B cell (primary cell): Measurements from ENCODE around the gene PINLYP. TPM values are rescaled to one million over a fixed set of nuclear protein-coding genes. Genes with fewer than 3 reads are reported as not detected.

ENCODE experiments used
- ATAC-seq: fragments of 200-7000 bp; cut with Tn5 transposase; one replicate; pipeline ENCODE4 v1.10.0; 2021; ENCODE audit warnings: low read depth, mild to moderate bottlenecking, moderate number of reproducible peaks, moderate library complexity
- CTCF ChIA-PET: fragments of 350-600 bp; sonication (Branson Sonifier 250); formaldehyde crosslinking; loops from one replicate; lab custom pipeline; 2021; ENCODE audit warnings: antibody characterized with exemption, inconsistent platforms; lab: Charles Lee
- POLR2A ChIA-PET: fragments of 350-600 bp; sonication (Branson Sonifier 250); formaldehyde crosslinking; loops from one replicate; lab custom pipeline; 2021; ENCODE audit warnings: antibody characterized with exemption; lab: Charles Lee
- DNase-seq: peaks from one replicate; pipeline ENCODE4 v3.0.0; 2013
- H2AFZ ChIP-seq: 2 replicates; pipeline ENCODE4 v1.6.1; 2012; ENCODE audit warnings: mild to moderate bottlenecking, low read depth, low read length; ENCODE audit not compliant: insufficient read depth, poor library complexity, severe bottlenecking
- H3K27ac ChIP-seq, 2 donors: 1 replicate in 1 of 2; 2 replicates in 1 of 2; pipeline ENCODE4 v1.5.1; 2012 to 2013; ENCODE audit warnings: low read length in 2 of 2, mild to moderate bottlenecking in 2 of 2, moderate library complexity in 1 of 2
- H3K27me3 ChIP-seq, 4 experiments: fragments of 200-600 bp in 1 of 4; sonication (generic) in 1 of 4; replicated peaks in 1 of 4; 1 replicate in 2 of 4; 2 replicates in 2 of 4; pipeline versions ENCODE4 v1.6.1 to v1.7.0; 2013 to 2016; ENCODE audit warnings: low read length in 3 of 4, mild to moderate bottlenecking in 2 of 4, mixed read lengths in 1 of 4, moderate library complexity in 1 of 4; ENCODE audit not compliant: insufficient read depth in 4 of 4, control insufficient read depth in 3 of 4; ENCODE audit errors: control extremely low read depth in 1 of 4
- H3K36me3 ChIP-seq, 2 experiments: replicated peaks in 1 of 2; 1 replicate in 1 of 2; 2 replicates in 1 of 2; pipeline versions ENCODE4 v1.6.1 to v1.7.1; 2013; ENCODE audit warnings: low read length in 1 of 2; ENCODE audit not compliant: insufficient read depth in 2 of 2, control insufficient read depth in 1 of 2; ENCODE audit errors: control extremely low read depth in 1 of 2, extremely low read depth in 1 of 2
- H3K4me1 ChIP-seq, 2 donors: fragments of 200-600 bp in 1 of 2; sonication (generic) in 1 of 2; 1 replicate in 1 of 2; 2 replicates in 1 of 2; pipeline versions ENCODE4 v1.5.1 to v1.6.1; 2013 to 2017; ENCODE audit warnings: low read length in 2 of 2; ENCODE audit not compliant: control insufficient read depth in 2 of 2, insufficient read depth in 2 of 2
- H3K4me2 ChIP-seq: replicated peaks from 2 replicates; pipeline ENCODE3; 2012; ENCODE audit warnings: mild to moderate bottlenecking, low read depth, low read length; ENCODE audit not compliant: poor library complexity, severe bottlenecking
- H3K4me3 ChIP-seq, 5 experiments: fragments of 200-600 bp in 1 of 5; sonication (generic) in 1 of 5; 1 replicate in 3 of 5; 2 replicates in 2 of 5; pipeline versions ENCODE4 v1.5.1 to v1.7.0; 2011 to 2016; ENCODE audit warnings: low read length in 4 of 5, mild to moderate bottlenecking in 4 of 5, low read depth in 2 of 5, control low read depth in 1 of 5, moderate library complexity in 1 of 5; ENCODE audit not compliant: insufficient read depth in 1 of 5; ENCODE audit errors: control extremely low read depth in 1 of 5, extremely low read depth in 1 of 5
- H3K79me2 ChIP-seq: fragments of 200-600 bp; sonication (generic); one replicate; pipeline ENCODE4 v1.6.0; 2016; ENCODE audit warnings: low read length; ENCODE audit not compliant: control insufficient read depth, insufficient read depth
- H3K9ac ChIP-seq: fragments of 200-600 bp; sonication (generic); 2 replicates; pipeline ENCODE4 v1.6.1; 2017; ENCODE audit warnings: mild to moderate bottlenecking, low read length, moderate library complexity
- H3K9me3 ChIP-seq, 3 donors: one replicate each; pipeline versions ENCODE4 v1.6.1 to v1.7.1; 2013; ENCODE audit warnings: low read length in 2 of 3; ENCODE audit not compliant: control insufficient read depth in 2 of 3, insufficient read depth in 1 of 3; ENCODE audit errors: control extremely low read depth in 1 of 3
- H4K20me1 ChIP-seq: 2 replicates; pipeline ENCODE4 v1.6.0; 2012; ENCODE audit warnings: mild to moderate bottlenecking, low read length; ENCODE audit not compliant: insufficient read depth, control insufficient read depth, poor library complexity, severe bottlenecking
- H3K27ac Mint-ChIP-seq: one replicate; pipeline ENCODE4 v1.8.0; 2021; ENCODE audit warnings: mixed read lengths
- H3K27me3 Mint-ChIP-seq: one replicate; pipeline ENCODE4 v1.8.0; 2021; ENCODE audit warnings: mixed read lengths
- H3K4me1 Mint-ChIP-seq: one replicate; pipeline ENCODE4 v1.8.0; 2021; ENCODE audit warnings: mixed read lengths
- H3K4me3 Mint-ChIP-seq: one replicate; pipeline ENCODE4 v1.8.0; 2021; ENCODE audit warnings: mixed read lengths
- H3K9me3 Mint-ChIP-seq: one replicate; pipeline ENCODE4 v1.8.0; 2022; ENCODE audit warnings: mixed read lengths; ENCODE audit not compliant: insufficient read depth
- EZH2 ChIP-seq: IDR thresholded peaks from 2 replicates; pipeline ENCODE4 v1.6.1; 2012; ENCODE audit warnings: borderline replicate concordance, low read depth, mild to moderate bottlenecking, moderate library complexity, low read length; ENCODE audit not compliant: insufficient read depth, poor library complexity, severe bottlenecking
- WGBS: methylation state at CpG from one replicate; pipeline ENCODE4 v1.1.5; 2013; ENCODE audit warnings: missing lambda C conversion rate; ENCODE audit not compliant: insufficient coverage; 5-methylcytosine and 5-hydroxymethylcytosine counted together
- intact Hi-C: fragments of 100-400 bp; cut with micrococcal nuclease; formaldehyde crosslinking; loops from one replicate; pipeline ENCODE4 v1.10.0; 2022
- polyA plus RNA-seq: library from polyadenylated mRNA; depleted of rRNA; stranded (reverse); fragments of >200 nt; gene quantifications from 2 replicates; pipeline ENCODE4 v1.2.3, GENCODE V29; 2012
- total RNA-seq, 2 donors: library from RNA; stranded (reverse); fragments of 120-200 nt in 1 of 2; gene quantifications; 1 replicate in 1 of 2; 2 replicates in 1 of 2; pipeline versions ENCODE4 v1.2.3 to v1.2.4, GENCODE V29; 2013 to 2022
- TF ChIP-seq, protein P1 (sequence below): fragments of 200-600 bp; IDR thresholded peaks from one replicate; pipeline ENCODE4 v1.8.0; 2022; ENCODE audit warnings: antibody characterized with exemption, mild to moderate bottlenecking

PINLYP gene
- total and polyA plus RNA-seq, 2 donors (not counting 1 experiment from before 2014, with no cell fraction given) = 2.0 to 2.9 TPM

- intact Hi-C loops = no loop called here
- Histone ChIP-seq H3K27ac (no peak overlapping the region), H2AFZ (no peak overlapping the region), H3K9me3 (no peaks in the 10 kb centered on the region), H3K4me3 (no peak overlapping the region), H4K20me1 (peaks cover 28% of the 10 kb centered on the region), H3K4me2 (no peak overlapping the region), H3K4me1 (peaks cover 0 to 9% of the 10 kb centered on the region in 2 donors), H3K79me2 (peaks cover 39% of the 10 kb centered on the region), H3K36me3 (peaks cover 7 to 71% of the 10 kb centered on the region in 2 experiments), H3K27me3 (no peaks in the 10 kb centered on the region), H3K9ac (no peak overlapping the region)
- POLR2A ChIA-PET = no interaction called here
- CTCF ChIA-PET = interaction anchor here (0.9 to 8.9 kb wide), 5 partner anchors 20 to 106 kb away, joined by 4 to 126 read pairs (median 5); partner anchors contain the start of genes IRGQ, PINLYP, XRCC1 and ZNF575
- 95% methylated on average over 4 of the region's 4 CpGs for WGBS
- ATAC-seq = no peak
- Mint-ChIP-seq H3K9me3 (no peaks in the 10 kb centered on the region), H3K4me3 (no peak overlapping the region), H3K27ac (no peak overlapping the region), H3K27me3 (no peaks in the 10 kb centered on the region), H3K4me1 (peaks cover 7% of the 10 kb centered on the region)
- TF ChIP-seq, protein P1, sequence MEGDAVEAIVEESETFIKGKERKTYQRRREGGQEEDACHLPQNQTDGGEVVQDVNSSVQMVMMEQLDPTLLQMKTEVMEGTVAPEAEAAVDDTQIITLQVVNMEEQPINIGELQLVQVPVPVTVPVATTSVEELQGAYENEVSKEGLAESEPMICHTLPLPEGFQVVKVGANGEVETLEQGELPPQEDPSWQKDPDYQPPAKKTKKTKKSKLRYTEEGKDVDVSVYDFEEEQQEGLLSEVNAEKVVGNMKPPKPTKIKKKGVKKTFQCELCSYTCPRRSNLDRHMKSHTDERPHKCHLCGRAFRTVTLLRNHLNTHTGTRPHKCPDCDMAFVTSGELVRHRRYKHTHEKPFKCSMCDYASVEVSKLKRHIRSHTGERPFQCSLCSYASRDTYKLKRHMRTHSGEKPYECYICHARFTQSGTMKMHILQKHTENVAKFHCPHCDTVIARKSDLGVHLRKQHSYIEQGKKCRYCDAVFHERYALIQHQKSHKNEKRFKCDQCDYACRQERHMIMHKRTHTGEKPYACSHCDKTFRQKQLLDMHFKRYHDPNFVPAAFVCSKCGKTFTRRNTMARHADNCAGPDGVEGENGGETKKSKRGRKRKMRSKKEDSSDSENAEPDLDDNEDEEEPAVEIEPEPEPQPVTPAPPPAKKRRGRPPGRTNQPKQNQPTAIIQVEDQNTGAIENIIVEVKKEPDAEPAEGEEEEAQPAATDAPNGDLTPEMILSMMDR = no peak
- no peak for TF ChIP-seq EZH2
- DNase-seq = no peak
Measured at GRCh38 chr19:43553656-43554055, 21.9 kb upstream of the PINLYP start.

GRCh38 chr19:43554317-43554895, 21.2 kb upstream of the PINLYP start:
- intact Hi-C loops = no loop called here

More at GRCh38 chr19:43554317-43554895, 21.2 kb upstream of the PINLYP start:
- Histone ChIP-seq H3K27me3 (no peaks in the 10 kb centered on the region), H2AFZ (no peak overlapping the region), H3K4me2 (no peak overlapping the region), H3K4me1 (peaks cover 0 to 9% of the 10 kb centered on the region in 2 donors), H3K79me2 (peaks cover 39% of the 10 kb centered on the region), H3K36me3 (peaks cover 7 to 68% of the 10 kb centered on the region in 2 experiments), H3K4me3 (no peak overlapping the region), H3K9me3 (no peaks in the 10 kb centered on the region), H4K20me1 (peaks cover 28% of the 10 kb centered on the region), H3K9ac (no peak overlapping the region), H3K27ac (no peak overlapping the region)
- POLR2A ChIA-PET = interaction anchor here (1.4 kb wide), 1 partner anchor 42 kb away, joined by 4 read pairs; the partner anchor contains the start of genes IRGQ and ZNF576
- DNase-seq = no peak
- no peak for ATAC-seq
- H3K9me3 Mint-ChIP-seq = no peaks in the 10 kb centered on the region
- no peaks in the 10 kb centered on the region for H3K27me3 Mint-ChIP-seq
- no peak for TF ChIP-seq EZH2
- TF ChIP-seq, protein P1 = no peak
- WGBS = 96% methylated on average over 14 of the region's 15 CpGs
- H3K27ac Mint-ChIP-seq = no peak overlapping the region
- CTCF ChIA-PET = interaction anchor here (0.6 to 8.9 kb wide), 22 partner anchors 9 to 255 kb away, joined by 3 to 126 read pairs (median 6); partner anchors contain the start of genes IRGQ, PINLYP, XRCC1 and ZNF575
- H3K4me3 Mint-ChIP-seq = no peak overlapping the region
- H3K4me1 Mint-ChIP-seq = peaks cover 7% of the 10 kb centered on the region
